HFFc6 (cell line): ENCODE measurements around the gene PLXNA4. TPM values are rescaled to one million over a fixed set of nuclear protein-coding genes. Genes with fewer than 3 reads are reported as not detected.

Experiments used
- DNase-seq: peaks from one replicate; pipeline ENCODE4 v3.0.0-alpha.2; 2018
- H3K27ac Mint-ChIP-seq: 2 replicates; pipeline ENCODE4 v1.8.0; 2020; ENCODE audit warnings: mild to moderate bottlenecking, mixed read lengths
- H3K27me3 Mint-ChIP-seq: 2 replicates; pipeline ENCODE4 v1.8.0; 2021; ENCODE audit warnings: mild to moderate bottlenecking, moderate library complexity, mixed read lengths; ENCODE audit not compliant: insufficient read depth
- H3K36me3 Mint-ChIP-seq: 2 replicates; pipeline ENCODE4 v1.8.0; 2021; ENCODE audit warnings: low read depth, mixed read lengths
- H3K4me1 Mint-ChIP-seq: 2 replicates; pipeline ENCODE4 v1.8.0; 2020; ENCODE audit warnings: low read depth, mixed read lengths
- H3K4me3 Mint-ChIP-seq: 2 replicates; pipeline ENCODE4 v1.8.0; 2020; ENCODE audit warnings: mild to moderate bottlenecking, moderate library complexity, mixed read lengths
- H3K9me3 Mint-ChIP-seq: 2 replicates; pipeline ENCODE4 v1.8.0; 2020; ENCODE audit warnings: mild to moderate bottlenecking, mixed read lengths
- CTCF ChIP-seq: fragments of 200-600 bp; sonication (generic); IDR thresholded peaks from 2 replicates; pipeline ENCODE4 v1.5.0; 2021; ENCODE audit warnings: antibody characterized with exemption, mild to moderate bottlenecking
- total RNA-seq, 6 experiments: library from RNA; stranded (reverse); fragmentation: NEBNext Ultra II Directional; extraction: Animal tissue kit (Norgen Biotek cat#: 25700); gene quantifications; 2 replicates in 1 of 6; 3 replicates in 5 of 6; pipeline ENCODE4 v1.2.3, GENCODE V29; 2021

Gene PLXNA4
- total RNA-seq, 6 experiments from 2014 or later = 0.02 to 0.14 (median 0.05) TPM; not detected in 2

DNA sequence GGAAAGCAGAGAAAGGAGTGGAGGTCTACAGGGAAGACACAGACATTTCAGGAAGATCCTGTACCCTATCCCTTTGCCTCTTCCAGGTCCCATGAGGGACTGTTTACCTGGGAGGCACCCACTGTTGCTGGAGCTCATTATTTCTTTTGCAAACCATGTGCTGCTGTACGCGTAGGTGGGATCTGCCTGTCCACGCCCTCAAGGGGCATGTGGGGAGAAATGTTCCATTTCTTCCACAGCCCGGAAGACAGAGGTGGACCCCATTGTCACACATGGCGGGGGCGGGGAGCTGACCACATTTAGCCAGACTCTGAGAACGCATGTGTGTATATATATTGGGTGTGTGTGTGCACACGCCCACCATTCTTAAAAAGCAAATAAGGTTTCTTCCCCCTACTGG, 2.0 kb downstream of the PLXNA4 start:
- Mint-ChIP-seq H3K4me3 (no peak overlapping the region), H3K27ac (no peak overlapping the region), H3K27me3 (peaks cover 55% of the 10 kb centered on the region), H3K9me3 (no peaks in the 10 kb centered on the region), H3K36me3 (no peaks in the 10 kb centered on the region), H3K4me1 (no peaks in the 10 kb centered on the region)
- no peak for TF ChIP-seq CTCF
- DNase-seq = no peak

GRCh38 chr7:132573251-132573955, 2.9 kb downstream of the PLXNA4 start:
- no peaks in the 10 kb centered on the region for H3K9me3 Mint-ChIP-seq
- no peaks in the 10 kb centered on the region for H3K36me3 Mint-ChIP-seq
- no peak overlapping the region for H3K27ac Mint-ChIP-seq
- no peak for TF ChIP-seq CTCF
- no peaks in the 10 kb centered on the region for H3K4me1 Mint-ChIP-seq
- no peak overlapping the region for H3K4me3 Mint-ChIP-seq
- no peak for DNase-seq
- H3K27me3 Mint-ChIP-seq = peaks cover 56% of the 10 kb centered on the region

DNA sequence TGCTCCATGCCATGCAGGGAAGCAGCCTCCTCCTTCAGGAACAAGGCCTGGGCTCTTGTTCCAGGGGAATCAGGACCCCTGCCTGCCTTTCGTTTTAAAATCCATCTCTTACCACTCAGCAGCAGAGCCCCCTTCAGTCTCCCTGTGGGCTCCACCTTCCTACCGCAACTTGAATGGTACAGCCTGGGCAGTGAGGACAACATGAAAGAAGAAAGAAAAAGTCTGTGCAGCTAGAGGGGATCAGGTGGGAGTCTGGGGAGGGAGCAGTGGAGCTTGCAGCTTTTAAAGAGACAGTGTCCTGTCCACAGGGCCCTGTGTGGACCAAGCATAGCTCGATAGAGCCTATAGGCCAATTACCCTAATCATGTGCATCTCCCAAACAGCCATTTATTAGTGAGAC, 3.7 kb downstream of the PLXNA4 start:
- H3K4me3 Mint-ChIP-seq = no peak overlapping the region
- peaks cover 53% of the 10 kb centered on the region for H3K27me3 Mint-ChIP-seq

GRCh38 chr7:132571970-132572369, 4.3 kb downstream of the PLXNA4 start:
- Mint-ChIP-seq H3K9me3 (no peaks in the 10 kb centered on the region), H3K27me3 (peaks cover 55% of the 10 kb centered on the region), H3K4me3 (no peak overlapping the region), H3K27ac (no peak overlapping the region), H3K4me1 (no peaks in the 10 kb centered on the region), H3K36me3 (no peaks in the 10 kb centered on the region)
- no peak for TF ChIP-seq CTCF
- DNase-seq = no peak

More for the DNA sequence above, 3.7 kb downstream of the PLXNA4 start:
- no peaks in the 10 kb centered on the region for H3K9me3 Mint-ChIP-seq
- H3K27ac Mint-ChIP-seq = no peak overlapping the region
- no peak for TF ChIP-seq CTCF
- H3K36me3 Mint-ChIP-seq = no peaks in the 10 kb centered on the region
- no peak for DNase-seq
- H3K4me1 Mint-ChIP-seq = no peaks in the 10 kb centered on the region

- Mint-ChIP-seq H3K27me3 (peaks cover 44% of the 10 kb centered on the region), H3K36me3 (no peaks in the 10 kb centered on the region), H3K4me1 (no peaks in the 10 kb centered on the region), H3K4me3 (no peak overlapping the region), H3K27ac (no peak overlapping the region), H3K9me3 (no peaks in the 10 kb centered on the region)
- TF ChIP-seq CTCF = no peak
- no peak for DNase-seq
Observed at GRCh38 chr7:132569884-132570614, 6.2 kb downstream of the PLXNA4 start.
